ENCODE data around the gene MITF.

Gene MITF

GRCh38 chr3:69725994-69726571 is 13.2 kb upstream of the MITF start:
- Histone ChIP-seq H3K27ac (replicated peaks) (no peak overlapping the region), H3K4me3 (replicated peaks; ENCODE audit: insufficient read depth, low read length) (no peak overlapping the region), H3K27me3 (ENCODE audit: insufficient read depth, poor library complexity, severe bottlenecking) (no peaks in the 10 kb centered on the region)
- DNase-seq (ENCODE audit: low read depth in 1 of 2, low spot score in 1 of 2), result no peak
- no peak for TF ChIP-seq POLR2AphosphoS5 (IDR thresholded peaks at IDR 0.05; ENCODE audit: low read depth)
- no peak for TF ChIP-seq REST (IDR thresholded peaks at IDR 0.05; ENCODE audit: insufficient replicate concordance, low read depth)
- TF ChIP-seq CTCF (IDR thresholded peaks at IDR 0.05; ENCODE audit: insufficient read depth, low read length), result no peak
- no peak for TF ChIP-seq GABPA (IDR thresholded peaks at IDR 0.05; ENCODE audit: low read depth)
- TF ChIP-seq SPI1 (IDR thresholded peaks at IDR 0.05; ENCODE audit: borderline replicate concordance, low read depth), result no peak

GRCh38 chr3:69729147-69729919 is 9.9 kb upstream of the MITF start:
- H3K4me3 ChIP-seq (replicated peaks; ENCODE audit: insufficient read depth, low read length), result no peak overlapping the region
- H3K27ac ChIP-seq (replicated peaks), result no peak overlapping the region
- no peaks in the 10 kb centered on the region for H3K27me3 ChIP-seq (ENCODE audit: insufficient read depth, poor library complexity, severe bottlenecking)
- TF ChIP-seq REST (IDR thresholded peaks at IDR 0.05; ENCODE audit: insufficient replicate concordance, low read depth) (no peak), CTCF (IDR thresholded peaks at IDR 0.05; ENCODE audit: insufficient read depth, low read length) (no peak), SPI1 (IDR thresholded peaks at IDR 0.05; ENCODE audit: borderline replicate concordance, low read depth) (no peak), POLR2AphosphoS5 (IDR thresholded peaks at IDR 0.05; ENCODE audit: low read depth) (no peak), GABPA (IDR thresholded peaks at IDR 0.05; ENCODE audit: low read depth) (no peak)
- DNase-seq (ENCODE audit: low read depth in 1 of 2, low spot score in 1 of 2), result no peak

GRCh38 chr3:69731080-69731479 is 8.2 kb upstream of the MITF start:
- DNase-seq (ENCODE audit: low read depth in 1 of 2, low spot score in 1 of 2), result no peak
- no peak overlapping the region for H3K27ac ChIP-seq (replicated peaks)

More at GRCh38 chr3:69731080-69731479, 8.2 kb upstream of the MITF start:
- no peak overlapping the region for H3K4me3 ChIP-seq (replicated peaks; ENCODE audit: insufficient read depth, low read length)
- H3K27me3 ChIP-seq (ENCODE audit: insufficient read depth, poor library complexity, severe bottlenecking), result no peaks in the 10 kb centered on the region
- TF ChIP-seq CTCF (IDR thresholded peaks at IDR 0.05; ENCODE audit: insufficient read depth, low read length) (no peak), POLR2AphosphoS5 (IDR thresholded peaks at IDR 0.05; ENCODE audit: low read depth) (no peak), REST (IDR thresholded peaks at IDR 0.05; ENCODE audit: insufficient replicate concordance, low read depth) (no peak), GABPA (IDR thresholded peaks at IDR 0.05; ENCODE audit: low read depth) (no peak), SPI1 (IDR thresholded peaks at IDR 0.05; ENCODE audit: borderline replicate concordance, low read depth) (no peak)
